Right ventricle myocardium inferior (tissue), 1 donor: ENCODE results near the gene VAV3. TPM values are rescaled to one million over a fixed set of nuclear protein-coding genes. Genes with fewer than 3 reads are reported as not detected.

Experiments
- ATAC-seq: fragments of 200-7000 bp; cut with Tn5 transposase; one replicate; pipeline ENCODE4 v1.9.1; 2020; ENCODE audit warnings: mild to moderate bottlenecking, moderate library complexity
- DNase-seq: peaks from one replicate; pipeline ENCODE4 v3.0.0; 2021; ENCODE audit errors: missing footprints
- intact Hi-C: fragments of 100-400 bp; cut with DNase I; formaldehyde crosslinking; loops from one replicate; pipeline ENCODE4 v1.11.0; 2022
- total RNA-seq: library from RNA; stranded (reverse); fragmentation: NEBNext Ultra II Directional; extraction: Animal tissue kit (Norgen Biotek cat#: 25700); gene quantifications from one replicate; pipeline ENCODE4 v1.2.1, GENCODE V29; 2021
- donor health status: DM: no; HTN: yes; CAD: no; lungs with severe emphysema.

The VAV3 gene
- total RNA-seq, 1 donor from 2014 or later, result 1.7 TPM

- intact Hi-C loops, result no loop called here
- DNase-seq (no peak), ATAC-seq (no peak)
These were observed 23.4 kb downstream of the VAV3 start for GRCh38 chr1:107941531-107941930.

GRCh38 chr1:107941123-107941522 is 23.9 kb downstream of the VAV3 start:
- intact Hi-C loops, result no loop called here
- peak; percentile 52 for ATAC-seq
- no peak for DNase-seq

GRCh38 chr1:107940701-107941100 is 24.3 kb downstream of the VAV3 start:
- ATAC-seq (no peak), DNase-seq (no peak)
- intact Hi-C loops, result no loop called here

GRCh38 chr1:107940017-107940577 is 24.9 kb downstream of the VAV3 start:
- no peak for DNase-seq
- intact Hi-C loops, result no loop called here
- ATAC-seq, result peak; percentile 77

GRCh38 chr1:107939256-107939655 is 25.7 kb downstream of the VAV3 start:
- intact Hi-C loops, result no loop called here
- no peak for ATAC-seq
- no peak for DNase-seq

- intact Hi-C loops, result no loop called here
- ATAC-seq, result peak; percentile 55
- no peak for DNase-seq
These were observed 28.2 kb downstream of the VAV3 start for GRCh38 chr1:107936498-107937481.

GRCh38 chr1:107935396-107936064 is 29.4 kb downstream of the VAV3 start:
- ATAC-seq, result no peak
- no peak for DNase-seq
- intact Hi-C loops, result no loop called here

GRCh38 chr1:107934578-107934977 is 30.4 kb downstream of the VAV3 start:
- intact Hi-C loops, result no loop called here
- ATAC-seq, result no peak
- DNase-seq, result no peak

GRCh38 chr1:107933736-107934135 is 31.2 kb downstream of the VAV3 start:
- ATAC-seq, result no peak
- intact Hi-C loops, result no loop called here
- no peak for DNase-seq

GRCh38 chr1:107930292-107930691 is 34.7 kb downstream of the VAV3 start:
- DNase-seq, result no peak
- ATAC-seq, result no peak
- intact Hi-C loops, result no loop called here

GRCh38 chr1:107927820-107928219 is 37.2 kb downstream of the VAV3 start:
- ATAC-seq, result no peak
- intact Hi-C loops, result no loop called here
- no peak for DNase-seq

- ATAC-seq, result no peak
- DNase-seq, result no peak
- intact Hi-C loops, result no loop called here
These were observed 38.4 kb downstream of the VAV3 start for GRCh38 chr1:107926436-107927080.

GRCh38 chr1:107925565-107925964 is 39.4 kb downstream of the VAV3 start:
- DNase-seq (no peak), ATAC-seq (no peak)
- intact Hi-C loops, result no loop called here

- ATAC-seq (no peak), DNase-seq (no peak)
- intact Hi-C loops, result no loop called here
These were observed 44.0 kb downstream of the VAV3 start for GRCh38 chr1:107920999-107921398.

- DNase-seq, result no peak
- ATAC-seq, result no peak
- intact Hi-C loops, result no loop called here
These were observed 44.4 kb downstream of the VAV3 start for GRCh38 chr1:107920561-107920960.

GRCh38 chr1:107919953-107920352 is 45.0 kb downstream of the VAV3 start:
- ATAC-seq (no peak), DNase-seq (no peak)
- intact Hi-C loops, result no loop called here

GRCh38 chr1:107914119-107914765 is 50.7 kb downstream of the VAV3 start:
- intact Hi-C loops, result no loop called here
- ATAC-seq, result no peak
- DNase-seq, result peak; percentile 60

GRCh38 chr1:107912656-107913055 is 52.3 kb downstream of the VAV3 start:
- ATAC-seq (no peak), DNase-seq (no peak)
- intact Hi-C loops, result no loop called here
